ENCODE results near the gene ANOS1.

DNA sequence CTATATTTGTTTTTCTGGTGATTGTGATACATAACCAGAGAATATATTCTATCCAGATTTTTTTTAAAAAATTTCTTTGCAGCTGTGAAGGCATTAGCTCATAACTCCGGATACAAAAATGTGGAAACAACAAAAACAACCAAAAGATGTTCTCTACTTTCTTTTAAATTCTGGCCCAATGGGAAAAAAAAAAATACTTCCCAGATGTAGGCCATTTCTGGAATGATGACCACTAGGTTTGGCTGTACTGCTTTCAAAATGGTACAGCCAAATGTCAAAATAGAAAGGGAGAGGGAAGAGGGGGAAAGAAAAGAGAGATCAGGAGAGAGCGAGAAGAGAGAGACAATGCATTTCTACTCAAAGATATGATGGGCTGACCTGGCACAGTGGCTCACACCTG lies 14.6 kb downstream of the ANOS1 start:
- TF ChIP-seq, protein P1, sequence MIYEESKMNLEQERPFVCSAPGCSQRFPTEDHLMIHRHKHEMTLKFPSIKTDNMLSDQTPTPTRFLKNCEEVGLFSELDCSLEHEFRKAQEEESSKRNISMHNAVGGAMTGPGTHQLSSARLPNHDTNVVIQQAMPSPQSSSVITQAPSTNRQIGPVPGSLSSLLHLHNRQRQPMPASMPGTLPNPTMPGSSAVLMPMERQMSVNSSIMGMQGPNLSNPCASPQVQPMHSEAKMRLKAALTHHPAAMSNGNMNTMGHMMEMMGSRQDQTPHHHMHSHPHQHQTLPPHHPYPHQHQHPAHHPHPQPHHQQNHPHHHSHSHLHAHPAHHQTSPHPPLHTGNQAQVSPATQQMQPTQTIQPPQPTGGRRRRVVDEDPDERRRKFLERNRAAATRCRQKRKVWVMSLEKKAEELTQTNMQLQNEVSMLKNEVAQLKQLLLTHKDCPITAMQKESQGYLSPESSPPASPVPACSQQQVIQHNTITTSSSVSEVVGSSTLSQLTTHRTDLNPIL (CRISPR knock-in tag; IDR thresholded peaks at IDR 0.05; ENCODE audit: low read depth): no peak
- TF ChIP-seq ZFP3 (CRISPR knock-in tag; IDR thresholded peaks at IDR 0.05) (no peak), SNAI2 (CRISPR knock-in tag; IDR thresholded peaks at IDR 0.05) (no peak), PPARA (CRISPR knock-in tag; IDR thresholded peaks at IDR 0.05; ENCODE audit: borderline replicate concordance) (no peak), RARB (CRISPR knock-in tag; IDR thresholded peaks at IDR 0.05) (no peak), ARNTL (CRISPR knock-in tag; IDR thresholded peaks at IDR 0.05; ENCODE audit: borderline replicate concordance, low read depth) (no peak)
- TF ChIP-seq, protein P2, sequence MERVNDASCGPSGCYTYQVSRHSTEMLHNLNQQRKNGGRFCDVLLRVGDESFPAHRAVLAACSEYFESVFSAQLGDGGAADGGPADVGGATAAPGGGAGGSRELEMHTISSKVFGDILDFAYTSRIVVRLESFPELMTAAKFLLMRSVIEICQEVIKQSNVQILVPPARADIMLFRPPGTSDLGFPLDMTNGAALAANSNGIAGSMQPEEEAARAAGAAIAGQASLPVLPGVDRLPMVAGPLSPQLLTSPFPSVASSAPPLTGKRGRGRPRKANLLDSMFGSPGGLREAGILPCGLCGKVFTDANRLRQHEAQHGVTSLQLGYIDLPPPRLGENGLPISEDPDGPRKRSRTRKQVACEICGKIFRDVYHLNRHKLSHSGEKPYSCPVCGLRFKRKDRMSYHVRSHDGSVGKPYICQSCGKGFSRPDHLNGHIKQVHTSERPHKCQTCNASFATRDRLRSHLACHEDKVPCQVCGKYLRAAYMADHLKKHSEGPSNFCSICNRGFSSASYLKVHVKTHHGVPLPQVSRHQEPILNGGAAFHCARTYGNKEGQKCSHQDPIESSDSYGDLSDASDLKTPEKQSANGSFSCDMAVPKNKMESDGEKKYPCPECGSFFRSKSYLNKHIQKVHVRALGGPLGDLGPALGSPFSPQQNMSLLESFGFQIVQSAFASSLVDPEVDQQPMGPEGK (CRISPR knock-in tag; IDR thresholded peaks at IDR 0.05; ENCODE audit: borderline replicate concordance): no peak

All from SK-N-SH treated with all-trans-retinoic acid at 6 μM for 48 hours (cell line).